PC-3 (cell line): ENCODE results near the gene TJP3.

Experiments used
- CTCF ChIP-seq: fragments of 300-600 bp; sonication (generic); conservative IDR thresholded peaks from 2 replicates; pipeline ENCODE4 v1.5.1; 2017; ENCODE audit warnings: antibody characterized with exemption, low read depth, mild to moderate bottlenecking, low read length
- EZH2 ChIP-seq: fragments of 300-600 bp; sonication (generic); IDR thresholded peaks from one replicate; pipeline ENCODE4 v1.6.1; 2017; ENCODE audit warnings: antibody characterized with exemption, mild to moderate bottlenecking, low read length; ENCODE audit not compliant: unreplicated experiment

GRCh38 chr19:3778899-3779723 lies 70.9 kb downstream of the TJP3 start:
- no peak for TF ChIP-seq CTCF
- TF ChIP-seq EZH2: no peak
